Thyroid gland (tissue), 4 donors: ENCODE measurements around the gene OR51D1. TPM values are rescaled to one million over a fixed set of nuclear protein-coding genes. Genes with fewer than 3 reads are reported as not detected.

Experiments
- DNase-seq, 2 donors: peaks; one replicate each; pipeline ENCODE4 v3.0.0-alpha.2; 2019
- H3K27ac ChIP-seq, 3 donors: fragments of 200-600 bp; sonication (generic); 1 replicate in 2 of 3; 2 replicates in 1 of 3; pipeline ENCODE4 v1.5.1; 2016 to 2019; ENCODE audit warnings: mild to moderate bottlenecking in 1 of 3, moderate library complexity in 1 of 3
- H3K27me3 ChIP-seq: fragments of 200-600 bp; sonication (generic); one replicate; pipeline ENCODE4 v1.5.1; 2019
- H3K36me3 ChIP-seq, 2 donors: fragments of 200-600 bp; sonication (generic); one replicate each; pipeline ENCODE4 v1.5.1; 2016 to 2019
- H3K4me1 ChIP-seq, 2 donors: fragments of 200-600 bp; sonication (generic); one replicate each; pipeline ENCODE4 v1.5.1; 2017 to 2019
- H3K4me3 ChIP-seq, 3 donors: fragments of 200-600 bp; sonication (generic); replicated peaks in 1 of 3; 1 replicate in 2 of 3; 2 replicates in 1 of 3; pipeline ENCODE4 v1.5.1; 2016; ENCODE audit warnings: mild to moderate bottlenecking in 1 of 3
- H3K9me3 ChIP-seq: fragments of 200-600 bp; sonication (generic); one replicate; pipeline ENCODE4 v1.5.1; 2017
- CTCF ChIP-seq, 6 experiments: fragments of 200-600 bp in 3 of 6; fragments of 450-650 bp in 3 of 6; sonication (generic) in 3 of 6; IDR thresholded peaks; one replicate each; pipeline ENCODE4 v1.5.1; 2016 to 2019; ENCODE audit warnings: antibody characterized with exemption in 6 of 6, mild to moderate bottlenecking in 2 of 6, inconsistent platforms in 1 of 6, moderate library complexity in 1 of 6
- POLR2A ChIP-seq, 2 donors: fragments of 450-650 bp; IDR thresholded peaks; one replicate each; pipeline ENCODE4 v1.6.1; 2017; ENCODE audit warnings: antibody characterized with exemption in 2 of 2, mild to moderate bottlenecking in 2 of 2, moderate library complexity in 1 of 2
- WGBS, 2 donors: methylation state at CpG; one replicate each; pipeline ENCODE4 v1.1.5; 2017; 5-methylcytosine and 5-hydroxymethylcytosine counted together
- intact Hi-C: fragments of 100-400 bp; cut with DNase I; formaldehyde crosslinking; loops from one replicate; pipeline ENCODE4 v1.15.1; 2023
- total RNA-seq, 4 donors: library from RNA; depleted of rRNA; stranded (reverse); fragments of >200 nt; gene quantifications; one replicate each; pipeline ENCODE4 v1.2.3, GENCODE V29; 2016

Gene OR51D1
- total RNA-seq, 4 donors from 2014 or later, result not detected

- Histone ChIP-seq H3K9me3 (no peaks in the 10 kb centered on the region), H3K27ac (no peak overlapping the region), H3K4me1 (peaks cover 0 to 10% of the 10 kb centered on the region in 2 donors), H3K36me3 (no peaks in the 10 kb centered on the region), H3K4me3 (no peak overlapping the region), H3K27me3 (no peaks in the 10 kb centered on the region)
- WGBS, 2 donors, result 75 to 83% methylated on average over 4 of the region's 4 CpGs
- DNase-seq, result no peak
- intact Hi-C loops, result loop anchor here (10.0 kb wide), 1 partner anchor 181 kb away; the partner anchor contains the start of gene OR51F2
- TF ChIP-seq POLR2A (IDR thresholded peaks at IDR 0.05) (no peak), CTCF (IDR thresholded peaks at IDR 0.05) (no peak)
These were observed 7.0 kb downstream of the OR51D1 start for GRCh38 chr11:4644233-4644632.

GRCh38 chr11:4645974-4646373 is 8.7 kb downstream of the OR51D1 start:
- 48 to 86% methylated on average over 1 to 2 of the region's 2 CpGs for WGBS, 2 donors
- Histone ChIP-seq H3K4me1 (peaks cover 0 to 10% of the 10 kb centered on the region in 2 donors), H3K36me3 (no peaks in the 10 kb centered on the region), H3K27me3 (no peaks in the 10 kb centered on the region), H3K9me3 (no peaks in the 10 kb centered on the region), H3K4me3 (no peak overlapping the region), H3K27ac (peak overlapping the region; percentile 4 to 27 (median 13))
- no peak for TF ChIP-seq POLR2A (IDR thresholded peaks at IDR 0.05)
- no peak for TF ChIP-seq CTCF (IDR thresholded peaks at IDR 0.05)
- intact Hi-C loops, result loop anchor here (10.0 kb wide), 1 partner anchor 179 kb away; the partner anchor contains the start of gene OR51F2
- peak; percentile 53 to 73 for DNase-seq

GRCh38 chr11:4647766-4648165 is 10.5 kb downstream of the OR51D1 start:
- no peak for DNase-seq
- H3K27ac ChIP-seq, result no peak overlapping the region

GRCh38 chr11:4654635-4655369 is 17.5 kb downstream of the OR51D1 start:
- no peak overlapping the region for H3K4me3 ChIP-seq
- no peak for DNase-seq
- TF ChIP-seq CTCF (IDR thresholded peaks at IDR 0.05), result no peak
- no peak for TF ChIP-seq POLR2A (IDR thresholded peaks at IDR 0.05)
- H3K36me3 ChIP-seq, result no peaks in the 10 kb centered on the region
- H3K4me1 ChIP-seq, result peaks cover 0 to 6% of the 10 kb centered on the region in 2 donors
- WGBS, 2 donors, result 85 to 94% methylated on average over 2 of the region's 2 CpGs
- no peaks in the 10 kb centered on the region for H3K27me3 ChIP-seq
- H3K9me3 ChIP-seq, result no peaks in the 10 kb centered on the region
- H3K27ac ChIP-seq, result no peak overlapping the region
- intact Hi-C loops, result no loop called here

More at GRCh38 chr11:4647766-4648165, 10.5 kb downstream of the OR51D1 start:
- Histone ChIP-seq H3K27me3 (no peaks in the 10 kb centered on the region), H3K4me3 (no peak overlapping the region), H3K36me3 (no peaks in the 10 kb centered on the region), H3K4me1 (peaks cover 0 to 10% of the 10 kb centered on the region in 2 donors), H3K9me3 (no peaks in the 10 kb centered on the region)
- TF ChIP-seq CTCF (IDR thresholded peaks at IDR 0.05), result no peak
- TF ChIP-seq POLR2A (IDR thresholded peaks at IDR 0.05), result no peak
- 53 to 62% methylated on average over 4 of the region's 4 CpGs for WGBS, 2 donors
- intact Hi-C loops, result loop anchor here (10.0 kb wide), 1 partner anchor 177 kb away; the partner anchor contains the start of gene OR51F2
